Retina (tissue), 1 donor: ENCODE measurements around the gene KIF1A.
"Not testable (repeated sequence)": the region's sequence is repeated elsewhere in the genome, so short reads cannot be mapped to it uniquely, and the experiment has no call there.

ENCODE experiments used
- DNase-seq: peaks from one replicate; pipeline ENCODE4 v3.0.0-alpha.2; 2016

Gene KIF1A

DNA sequence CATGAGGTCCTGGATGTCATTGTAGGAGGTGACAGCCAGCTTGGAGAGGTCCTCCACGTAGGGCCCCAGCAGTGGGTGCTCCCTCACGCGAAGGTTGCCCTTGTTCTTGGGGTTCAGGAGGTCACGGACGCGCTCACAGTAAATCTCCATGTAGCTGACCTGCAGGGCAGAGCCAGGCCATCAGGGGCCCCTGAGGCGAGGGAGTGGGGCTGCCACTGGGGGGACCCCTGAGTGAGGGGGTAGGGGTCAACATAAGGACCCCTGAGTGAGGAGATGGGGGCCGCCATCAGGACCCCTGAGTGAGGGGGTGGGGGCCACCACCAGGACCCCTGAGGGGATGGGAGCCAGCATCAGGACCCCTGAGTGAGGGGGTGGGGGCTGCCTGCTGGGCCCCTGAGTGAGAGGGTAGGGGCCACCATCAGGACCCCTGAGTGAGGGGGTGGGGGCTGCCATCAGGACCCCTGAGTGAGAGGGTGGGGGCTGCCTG, 33.6 kb downstream of the KIF1A start:
- no peak for DNase-seq

- DNase-seq = no peak
These were observed 34.3 kb downstream of the KIF1A start for GRCh38 chr2:240785424-240786335.

- no peak for DNase-seq
These were observed 35.2 kb downstream of the KIF1A start for GRCh38 chr2:240784629-240785423.

DNA sequence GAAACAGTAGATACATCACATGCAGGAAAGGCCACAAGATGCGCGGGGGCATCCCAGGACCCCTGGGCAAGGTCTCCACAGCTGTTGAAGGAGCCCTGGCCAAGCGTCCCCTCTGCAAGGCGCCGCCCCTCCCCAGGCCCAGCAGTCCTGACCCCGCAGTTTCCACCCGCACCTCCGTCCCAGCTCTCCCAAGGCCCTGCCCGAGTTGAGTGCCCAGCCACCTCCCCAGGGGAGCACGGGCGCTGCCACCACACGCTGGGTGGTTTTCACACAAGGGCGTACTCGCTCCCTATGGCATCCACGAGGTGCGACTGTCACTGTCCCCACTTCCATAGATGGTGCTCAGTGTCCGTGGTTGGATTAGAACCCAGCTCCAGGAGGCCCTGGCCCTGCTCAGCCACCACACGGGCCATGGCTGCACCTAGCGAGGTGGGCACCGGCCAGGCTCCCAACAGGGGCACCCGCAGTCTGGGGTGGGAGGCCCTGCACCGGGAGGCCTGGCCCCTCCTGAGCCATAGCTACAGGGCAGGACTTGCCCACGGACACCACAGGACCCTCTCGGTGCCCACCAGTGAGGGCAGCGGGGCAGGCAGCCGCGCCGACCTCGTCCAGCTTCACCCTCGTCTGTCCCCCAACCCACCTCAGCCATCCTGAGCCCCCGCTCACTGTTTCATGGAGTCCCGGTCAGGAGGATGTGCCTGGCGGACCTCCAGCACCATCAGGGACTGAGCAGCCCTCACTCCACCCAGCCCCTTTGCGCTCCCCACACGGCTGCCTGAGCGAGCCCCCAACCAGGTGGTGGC, 36.0 kb downstream of the KIF1A start:
- DNase-seq = no peak

DNA sequence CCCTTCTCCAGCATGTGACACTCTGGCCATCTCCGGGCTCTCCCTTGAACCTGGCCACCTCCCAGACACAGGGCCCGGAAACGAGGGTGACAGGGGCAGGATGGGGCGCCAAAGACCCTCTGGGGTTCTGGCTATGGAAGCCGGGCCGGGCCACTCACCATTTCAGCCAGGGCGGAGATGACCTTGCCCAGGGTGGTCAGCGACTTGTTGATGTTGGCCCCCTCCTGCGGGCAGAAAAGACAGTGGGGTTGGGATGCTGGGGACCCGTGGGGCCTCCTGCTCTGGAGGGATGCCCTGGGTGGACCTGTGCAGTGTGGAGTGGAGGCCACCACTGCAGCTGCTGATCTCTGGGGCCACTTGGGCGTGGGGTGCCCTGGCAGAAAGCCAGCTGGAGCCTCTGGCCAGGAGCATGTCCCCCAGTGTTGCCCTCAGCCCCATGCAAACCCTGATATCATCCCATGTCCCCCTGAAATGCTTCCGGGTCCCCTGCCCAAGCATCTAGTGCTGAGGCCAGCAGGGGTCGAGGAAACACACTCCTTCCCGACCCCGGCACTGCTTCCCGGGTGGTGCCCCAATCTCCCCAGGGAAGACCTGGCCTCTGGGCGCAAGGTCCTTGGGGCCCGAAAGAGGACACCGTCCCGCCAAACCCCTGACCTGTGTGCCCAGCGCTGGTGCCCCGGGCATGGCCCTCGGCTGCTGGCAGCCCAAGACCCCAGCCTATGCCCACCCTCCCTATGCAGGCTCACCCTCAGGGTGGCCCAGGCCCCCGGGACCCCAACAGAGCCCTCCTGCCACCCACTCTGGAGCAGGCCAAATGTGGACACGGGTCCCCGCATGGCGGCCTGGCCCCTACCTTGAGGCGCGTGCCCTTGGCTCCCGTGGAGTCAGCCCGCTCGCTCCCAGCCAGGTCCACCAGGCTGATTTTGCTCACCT, 36.9 kb downstream of the KIF1A start:
- DNase-seq = no peak

- no peak for DNase-seq
These were observed 37.7 kb downstream of the KIF1A start for GRCh38 chr2:240782221-240782885.

DNA sequence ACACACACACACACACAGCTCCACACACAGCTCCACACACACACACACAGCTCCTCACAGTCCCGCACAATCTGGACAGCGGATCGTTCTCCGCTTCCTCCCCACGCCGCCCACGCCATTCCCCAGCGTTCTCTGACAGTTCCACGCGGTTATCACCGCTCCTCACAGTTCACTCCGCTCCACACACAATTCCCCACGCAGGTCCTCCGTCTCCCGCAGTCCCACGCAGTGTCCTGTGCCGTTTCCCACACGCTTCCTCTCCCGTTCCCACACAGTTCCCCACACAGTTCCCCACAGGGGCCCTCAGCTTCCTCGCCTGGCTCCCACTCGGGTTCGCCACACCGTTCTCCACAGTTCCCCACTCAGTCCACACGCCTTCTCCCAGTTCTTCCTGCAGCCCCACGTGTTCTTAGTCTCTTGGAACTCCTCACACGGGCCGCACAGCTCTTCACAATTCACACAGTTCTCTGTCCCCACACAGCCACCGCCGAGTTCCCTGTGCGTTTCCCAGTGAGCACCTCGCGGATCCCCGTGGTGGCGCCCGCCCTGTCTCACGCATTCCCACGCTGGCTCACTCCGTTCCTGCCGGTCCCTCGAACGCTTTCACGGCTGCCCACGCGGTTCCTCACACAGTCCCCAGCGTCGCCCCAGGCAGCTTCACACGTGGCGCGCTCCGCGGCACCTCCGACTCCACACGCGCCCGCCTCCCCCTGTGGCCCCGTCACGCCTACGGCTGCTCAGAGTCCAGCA, 38.4 kb downstream of the KIF1A start:
- DNase-seq = no peak

- no peak for DNase-seq
These were observed 39.9 kb downstream of the KIF1A start for GRCh38 chr2:240780023-240780700.

DNA sequence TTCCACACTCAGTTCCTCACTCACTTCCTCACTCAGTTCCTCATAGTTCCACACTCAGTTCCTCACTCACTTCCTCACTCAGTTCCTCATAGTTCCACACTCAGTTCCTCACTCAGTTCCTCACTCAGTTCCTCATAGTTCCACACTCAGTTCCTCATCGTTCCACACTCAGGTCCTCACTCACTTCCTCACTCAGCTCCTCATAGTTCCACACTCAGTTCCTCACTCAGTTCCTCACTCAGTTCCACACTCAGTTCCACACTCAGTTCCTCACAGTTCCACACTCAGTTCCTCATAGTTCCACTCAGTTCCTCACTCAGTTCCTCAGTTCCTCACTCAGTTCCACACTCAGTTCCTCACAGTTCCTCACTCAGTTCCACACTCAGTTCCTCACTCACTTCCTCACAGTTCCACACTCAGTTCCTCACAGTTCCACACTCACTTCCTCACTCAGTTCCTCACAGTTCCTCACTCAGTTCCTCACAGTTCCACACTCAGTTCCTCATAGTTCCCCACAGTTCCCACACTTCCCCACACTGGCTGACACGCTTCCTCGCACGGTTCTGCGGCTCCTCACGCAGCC, 40.7 kb downstream of the KIF1A start:
- not testable (repeated sequence) for DNase-seq

DNA sequence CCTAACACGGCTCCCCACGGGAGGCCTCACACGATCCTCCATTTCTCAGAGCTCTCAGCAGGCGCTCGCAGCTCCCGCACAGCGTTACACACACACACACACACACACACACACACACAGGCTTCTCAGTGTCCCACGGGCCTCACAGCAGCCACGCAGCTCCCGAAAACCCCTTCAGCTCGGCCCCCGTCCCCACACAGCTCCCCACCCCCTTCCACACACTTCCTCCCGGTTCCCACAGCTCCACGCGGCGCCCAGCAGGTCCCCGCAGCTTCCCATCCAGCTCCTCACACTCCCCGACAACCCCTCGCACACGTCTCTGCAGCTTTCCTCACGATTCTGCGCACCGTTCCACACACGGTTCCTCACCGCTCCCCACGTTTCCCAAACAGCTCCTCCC, 41.6 kb downstream of the KIF1A start:
- no peak for DNase-seq

DNA sequence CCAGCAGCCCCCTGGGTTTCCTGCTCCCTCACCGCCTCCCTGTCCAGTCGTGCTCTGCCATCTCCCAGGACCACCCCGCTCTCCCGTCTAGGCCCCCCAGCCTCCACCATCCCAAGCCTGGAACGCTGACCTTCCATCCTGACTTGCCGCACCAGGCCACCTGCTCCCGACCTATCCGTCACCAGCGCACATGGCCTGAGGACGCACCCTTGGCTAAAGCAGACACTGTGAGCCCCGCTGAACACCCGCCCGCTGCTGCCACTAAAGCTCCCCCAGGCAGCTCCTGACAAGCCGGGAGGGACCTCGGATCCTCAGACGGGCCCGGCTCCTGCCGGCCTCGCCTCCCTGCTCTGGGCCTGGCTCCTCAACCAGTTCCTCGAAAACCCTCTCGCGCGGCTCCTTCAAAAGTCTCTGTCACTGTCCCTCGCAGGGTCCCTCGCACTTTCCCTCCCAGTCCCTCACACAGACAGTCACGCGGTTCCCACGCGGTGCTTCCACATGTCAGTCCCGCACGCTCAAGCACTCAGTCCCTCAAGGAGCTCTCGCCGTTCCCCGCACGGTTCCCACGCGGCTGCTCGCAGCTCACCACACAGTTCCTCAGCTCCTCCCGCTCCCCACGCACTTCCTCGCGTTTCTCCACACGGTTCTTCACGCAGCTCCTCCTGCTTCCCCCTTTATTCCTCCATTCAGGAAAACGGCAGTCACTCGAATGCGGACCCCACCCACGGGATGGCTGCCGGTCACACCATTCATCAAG, 42.4 kb downstream of the KIF1A start:
- no peak for DNase-seq

DNA sequence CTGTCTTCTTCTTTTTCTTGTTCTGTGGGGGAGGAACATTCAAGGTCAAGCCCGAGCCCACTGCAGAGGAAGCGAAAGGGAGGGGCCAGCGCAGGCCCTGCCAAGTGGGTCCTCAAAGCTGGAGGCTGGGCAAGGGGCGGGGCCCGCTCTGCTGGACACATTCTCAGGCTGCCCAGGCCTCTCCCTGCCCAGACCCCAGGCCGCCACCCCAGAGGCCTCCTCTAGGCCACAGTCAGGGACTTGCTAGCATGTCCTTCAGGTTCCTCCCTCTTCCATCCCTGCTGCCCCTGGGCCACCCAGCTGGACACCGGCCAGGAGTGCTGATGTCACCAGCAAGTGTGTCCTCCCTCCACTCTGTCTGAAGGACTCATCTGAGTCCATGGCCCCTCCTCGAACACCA, 44.1 kb downstream of the KIF1A start:
- no peak for DNase-seq

DNA sequence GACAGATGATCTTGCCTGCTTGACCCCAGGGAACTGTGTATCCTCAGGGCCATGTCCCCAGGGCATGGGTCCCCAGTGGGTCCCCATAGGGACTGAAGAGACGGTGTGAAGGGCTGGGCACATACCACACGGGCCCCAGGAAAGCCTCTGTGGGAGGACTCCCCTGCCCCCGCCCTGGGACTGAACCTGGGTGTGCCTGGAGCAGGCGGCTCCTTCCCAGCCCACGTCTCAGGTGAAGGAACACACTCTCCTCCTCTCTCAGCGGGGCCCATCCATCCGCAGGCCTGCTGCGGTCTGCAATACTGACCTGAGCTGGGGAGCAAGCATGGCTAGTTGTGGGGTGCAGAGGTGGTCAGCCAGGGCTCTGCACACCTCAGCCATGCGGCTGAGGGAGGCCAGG, 45.2 kb downstream of the KIF1A start:
- DNase-seq = no peak

DNA sequence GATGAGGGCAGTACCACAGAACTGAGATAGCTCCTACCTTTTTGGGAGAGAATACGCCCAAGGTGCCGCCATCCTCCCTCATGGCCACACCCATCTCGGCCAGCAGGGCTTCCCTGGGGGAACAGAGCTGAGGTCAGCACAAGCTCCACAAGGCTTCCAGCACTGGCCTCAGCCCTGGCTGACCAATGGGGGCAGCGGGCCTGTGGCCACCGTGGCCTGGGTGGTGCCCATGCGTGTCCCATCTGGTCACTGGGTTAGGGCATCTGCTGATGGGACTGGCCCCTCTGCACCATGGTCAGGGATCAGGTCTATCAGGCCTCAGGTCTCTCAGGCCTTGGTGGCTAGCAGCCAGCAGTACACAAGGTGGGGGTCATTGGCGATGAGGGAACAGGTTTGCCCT, 50.9 kb downstream of the KIF1A start:
- no peak for DNase-seq

DNA sequence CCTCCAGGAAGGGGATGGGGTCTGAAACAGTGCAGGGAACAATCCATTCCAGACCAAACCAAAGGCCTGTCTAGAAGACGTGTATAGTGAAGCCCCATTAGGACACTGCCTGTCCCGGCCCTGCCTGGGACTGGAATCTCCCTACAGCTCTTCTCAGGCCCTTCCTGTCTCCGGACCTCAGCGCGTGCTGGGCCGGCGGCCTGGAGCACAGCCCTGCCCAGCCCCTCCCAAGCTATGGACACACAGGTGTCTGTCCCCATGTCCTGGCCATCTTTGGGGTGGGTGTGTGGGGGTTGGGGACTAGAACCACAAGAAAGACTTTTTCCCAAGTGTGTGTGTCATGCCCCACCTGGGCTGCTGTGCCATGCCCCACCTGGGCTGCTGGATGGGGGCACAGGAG, 51.8 kb downstream of the KIF1A start:
- DNase-seq = no peak

GRCh38 chr2:240767341-240767740, 52.7 kb downstream of the KIF1A start:
- DNase-seq = no peak

GRCh38 chr2:240766072-240766471, 53.9 kb downstream of the KIF1A start:
- DNase-seq = no peak

GRCh38 chr2:240765007-240765406, 55.0 kb downstream of the KIF1A start:
- DNase-seq = no peak

- no peak for DNase-seq
These were observed 55.4 kb downstream of the KIF1A start for GRCh38 chr2:240764605-240765004.
